Measurements from ENCODE around the gene AKAP8.
"Not testable (repeated sequence)": the region's sequence is repeated elsewhere in the genome, so short reads cannot be mapped to it uniquely, and the experiment has no call there.

Gene AKAP8

DNA sequence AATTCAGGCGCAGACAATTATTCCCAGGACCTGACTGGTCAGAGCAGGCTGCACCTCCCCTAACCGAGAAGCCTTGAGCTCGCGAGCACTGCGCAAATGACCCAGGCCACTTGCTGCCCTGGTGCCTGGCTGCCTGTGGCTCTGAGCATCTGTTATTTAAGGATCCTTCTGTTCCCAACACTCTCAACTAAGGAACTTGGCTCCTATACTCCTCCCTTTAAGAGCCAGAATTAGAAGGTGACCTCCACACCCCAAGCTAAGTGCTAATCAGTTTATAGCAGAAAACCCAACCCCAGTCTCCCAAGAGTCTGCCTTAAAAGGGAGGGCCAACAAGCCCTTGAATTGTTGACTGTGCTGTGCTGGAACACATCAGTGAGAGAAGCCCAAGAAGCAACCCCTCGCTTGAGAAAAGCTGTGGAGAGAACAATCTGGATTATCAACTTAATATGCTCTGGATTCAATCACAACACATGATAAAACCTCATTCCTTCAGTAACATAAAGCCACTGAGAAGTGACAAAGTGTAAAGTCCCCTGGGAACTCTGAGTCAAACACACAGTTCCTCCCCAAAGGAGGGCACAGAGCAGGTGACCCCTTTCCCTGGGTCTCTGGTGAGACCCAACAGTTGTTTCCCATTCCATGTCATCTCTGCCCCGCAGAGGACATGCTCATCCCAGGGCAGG lies 24.7 kb upstream of the AKAP8 start:
- DNase-seq (ENCODE audit: low read depth) = no peak

DNA sequence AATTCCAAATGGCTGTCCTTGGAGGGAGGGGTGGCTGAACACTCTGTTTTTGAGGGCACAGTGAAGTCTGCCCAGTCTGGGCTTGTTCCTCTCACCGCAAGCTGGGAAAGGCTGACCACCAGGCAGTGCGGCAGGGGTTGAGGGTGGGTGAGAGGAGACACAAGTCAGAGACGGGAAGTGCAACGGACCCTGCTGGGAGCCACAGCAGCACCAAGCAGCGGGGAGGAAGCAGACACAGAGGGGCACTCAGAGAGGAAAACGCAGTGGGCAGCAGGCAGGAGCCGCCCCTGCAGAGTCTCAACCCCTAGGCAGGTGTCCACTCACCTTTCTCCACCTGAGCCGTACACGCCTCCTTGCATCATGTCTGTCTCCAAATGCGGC lies 23.6 kb upstream of the AKAP8 start:
- DNase-seq (ENCODE audit: low read depth) = no peak

DNA sequence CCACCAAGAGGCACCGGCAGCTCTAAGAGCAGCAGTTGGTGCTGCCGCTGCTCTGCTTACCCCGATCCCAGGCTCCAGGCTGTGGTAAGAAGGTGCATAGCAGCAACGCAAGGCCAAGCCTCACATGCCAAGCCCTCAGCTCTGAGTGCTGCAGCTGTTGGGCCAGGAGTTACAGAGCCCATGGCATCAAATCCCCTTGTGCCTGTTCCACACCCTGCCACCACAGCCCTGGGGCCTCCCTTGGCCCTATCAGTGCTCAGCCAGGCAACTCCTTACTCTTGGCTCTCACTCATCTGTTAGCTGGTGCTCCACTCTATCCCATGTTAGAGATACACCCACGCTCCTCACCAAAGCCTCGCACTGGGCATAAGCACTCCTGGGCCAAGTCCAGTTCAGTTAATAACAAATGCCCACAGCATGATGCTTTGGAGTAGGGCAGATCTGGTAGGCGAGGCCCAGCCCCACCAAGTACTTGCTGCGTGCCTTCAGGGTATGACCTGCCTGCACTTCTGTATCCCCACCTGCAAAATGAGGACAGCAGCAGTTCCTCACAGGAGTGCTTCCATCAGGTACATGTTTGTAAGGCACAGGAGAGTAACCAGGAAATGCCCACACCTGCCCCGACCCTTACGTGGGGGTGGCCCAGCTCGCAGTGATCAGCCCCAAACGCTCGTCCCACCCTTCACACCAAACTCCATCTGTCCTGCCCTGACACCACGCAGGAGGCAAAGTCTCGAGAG lies 23.0 kb upstream of the AKAP8 start:
- DNase-seq (ENCODE audit: low read depth) = no peak

DNA sequence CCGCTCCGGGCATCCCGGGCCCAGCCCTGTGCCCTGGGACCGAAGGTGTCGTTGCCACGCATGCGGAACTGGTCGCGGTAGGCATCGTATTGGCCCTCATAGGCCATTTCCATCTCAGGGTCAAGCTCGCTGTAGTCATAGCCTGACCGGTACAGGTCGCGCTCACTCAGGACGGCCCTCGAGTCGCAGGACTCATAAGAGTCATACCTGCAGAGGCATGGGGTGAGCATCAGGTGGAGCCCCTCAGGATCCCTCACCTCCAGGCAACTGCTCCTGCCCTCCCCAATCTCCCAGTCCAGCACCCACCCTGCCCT lies 21.8 kb upstream of the AKAP8 start:
- no peak for DNase-seq (ENCODE audit: low read depth)

DNA sequence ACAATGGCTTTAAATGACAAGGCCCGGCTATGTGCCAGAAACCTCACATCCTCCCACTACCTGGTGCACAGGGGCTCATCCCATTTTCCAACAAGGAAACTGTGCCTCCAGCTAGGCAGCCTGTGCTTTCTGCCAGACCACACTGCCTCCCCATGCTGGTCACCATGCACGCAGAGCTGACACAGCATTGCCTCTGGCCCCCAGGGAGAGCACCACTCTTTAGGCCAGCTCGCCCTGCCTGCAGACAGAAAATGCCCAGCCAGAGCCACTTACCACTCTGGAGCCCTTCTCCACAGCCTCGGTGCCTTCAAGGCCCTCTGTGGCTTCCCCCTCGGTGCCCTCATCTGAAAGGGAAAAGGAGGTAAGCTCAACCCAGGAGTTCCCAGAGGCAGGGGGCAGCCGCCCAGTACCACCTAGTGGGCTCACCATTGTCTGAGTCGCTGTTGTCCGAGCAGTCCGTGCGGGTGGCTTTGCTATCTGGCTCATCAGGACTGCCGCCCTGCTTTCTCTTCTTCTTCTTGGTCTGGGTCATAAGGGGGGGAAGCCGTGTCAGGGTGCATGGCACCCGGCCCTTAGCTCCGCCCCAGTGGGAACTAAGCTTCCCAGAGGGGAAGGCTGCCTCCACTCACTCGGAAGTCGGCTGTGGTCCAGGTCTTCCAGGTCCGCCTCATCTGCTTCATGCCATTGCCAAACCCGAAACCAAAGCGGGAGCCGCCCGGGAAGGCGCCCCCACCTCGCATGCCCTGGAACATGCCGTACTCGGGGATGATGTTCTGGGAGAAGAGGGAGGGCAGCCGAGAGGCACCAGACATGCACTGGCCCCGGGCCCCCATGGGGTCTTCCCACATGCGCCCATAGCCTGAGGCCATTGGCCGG lies 21.2 kb upstream of the AKAP8 start:
- no peak for DNase-seq (ENCODE audit: low read depth)

DNA sequence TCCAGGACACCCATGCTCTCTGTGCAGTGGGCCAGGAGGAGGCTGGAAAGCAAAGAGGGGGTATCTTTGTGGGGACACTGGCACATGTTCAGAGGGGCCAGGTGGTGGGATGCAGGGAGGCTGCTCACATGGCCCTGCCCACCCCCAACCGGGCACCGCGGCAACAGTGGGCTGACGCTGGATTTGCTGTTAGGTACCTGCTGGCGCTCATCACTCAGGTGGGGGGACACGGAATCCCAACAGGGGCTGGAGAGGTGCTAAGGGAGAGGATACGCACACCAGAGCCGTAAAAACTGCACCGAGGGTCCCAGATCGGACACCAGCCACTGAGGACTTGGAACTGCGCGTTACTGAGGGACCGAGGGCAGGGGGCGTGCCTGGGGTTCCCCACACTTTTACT lies 20.0 kb upstream of the AKAP8 start:
- DNase-seq (ENCODE audit: low read depth) = no peak

DNA sequence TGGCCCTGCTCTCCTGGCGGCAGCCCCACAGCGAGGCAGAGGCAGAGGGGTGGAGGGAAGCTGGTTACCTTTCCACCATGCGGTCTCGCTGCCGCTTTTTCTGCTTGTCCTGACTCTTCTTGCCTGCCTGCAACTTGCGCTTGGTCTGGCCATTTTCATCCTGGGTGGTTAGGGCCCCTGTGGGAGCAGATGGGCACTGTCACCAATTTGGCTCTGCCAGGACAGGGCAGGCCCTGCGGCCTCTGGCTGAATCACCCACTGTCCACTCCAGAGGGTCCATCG lies 19.6 kb upstream of the AKAP8 start:
- DNase-seq (ENCODE audit: low read depth) = no peak

DNA sequence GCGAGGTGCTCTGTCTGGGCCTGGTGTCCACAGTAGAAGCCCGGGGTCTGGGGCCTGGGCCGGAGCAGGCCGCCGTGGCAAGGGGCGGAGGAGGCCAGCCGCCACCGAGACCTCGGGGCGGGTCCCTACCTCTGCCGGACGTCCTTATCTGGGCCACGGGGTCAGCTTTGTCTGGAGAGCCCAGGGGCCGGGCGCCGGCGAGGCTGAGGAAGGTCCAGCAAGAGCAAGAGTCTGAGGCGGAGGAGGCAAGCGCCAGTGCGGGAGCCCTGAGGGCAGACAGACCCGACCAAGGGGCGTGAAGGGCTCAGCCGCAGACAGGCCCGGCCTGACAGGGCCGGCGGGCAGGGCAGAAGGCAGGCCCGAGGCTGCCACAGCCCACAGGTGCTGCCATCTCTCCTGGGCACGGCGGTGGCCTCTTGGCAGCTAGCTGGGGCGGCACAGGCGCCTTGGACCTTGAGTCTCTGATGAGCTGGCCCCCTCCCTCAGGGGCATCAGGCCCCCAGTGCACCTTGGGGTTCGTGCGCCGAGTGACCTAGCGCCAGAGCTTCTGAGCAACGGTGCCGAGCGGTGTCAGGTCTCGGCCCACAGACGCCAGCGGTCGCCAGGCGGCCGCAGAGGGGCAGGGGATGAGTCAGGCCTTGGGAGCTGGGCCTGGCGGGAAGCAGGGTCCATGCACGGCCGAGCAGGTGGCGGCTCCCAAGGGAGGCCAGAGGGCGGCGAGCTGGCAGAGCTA lies 19.1 kb upstream of the AKAP8 start:
- DNase-seq (ENCODE audit: low read depth) = no peak

DNA sequence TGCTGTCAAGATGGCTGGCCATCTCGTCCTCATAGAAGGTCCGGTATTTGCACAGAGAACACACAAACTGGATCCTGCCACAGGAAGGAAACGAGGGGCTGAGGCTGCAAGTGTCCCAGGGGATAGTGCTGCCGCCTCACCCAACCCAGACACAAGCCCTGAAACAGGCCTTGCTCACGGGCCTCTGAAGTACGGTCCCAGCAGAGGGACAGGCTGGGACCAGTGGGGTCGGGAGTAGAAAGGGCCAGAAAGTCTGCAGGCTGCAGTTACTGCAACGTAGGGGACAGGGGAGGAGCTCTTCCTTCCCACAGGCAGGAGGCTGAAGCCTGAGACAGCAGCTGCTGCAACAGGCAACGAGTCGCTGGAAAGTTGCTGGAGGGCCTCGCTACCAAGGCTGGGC lies 18.2 kb upstream of the AKAP8 start:
- no peak for DNase-seq (ENCODE audit: low read depth)

DNA sequence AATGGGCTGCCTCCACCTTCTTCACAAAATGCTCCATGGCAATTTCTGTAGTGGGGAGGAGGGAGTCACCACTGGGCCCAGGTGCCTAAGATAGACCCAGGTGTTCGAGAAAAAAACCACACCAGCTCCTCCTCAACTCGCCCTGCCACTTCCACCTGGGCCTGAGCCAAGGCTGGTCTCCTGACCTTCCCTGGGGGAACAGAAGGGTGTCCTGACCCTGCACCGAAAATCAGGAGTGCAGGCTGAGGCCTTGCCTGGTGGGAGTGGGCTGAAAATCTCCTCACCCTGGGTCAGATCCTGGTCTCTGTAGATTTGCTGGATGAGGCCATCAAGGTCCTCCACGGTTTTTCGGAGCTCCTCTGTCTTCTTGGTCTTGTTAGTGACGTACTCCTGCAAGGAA lies 17.6 kb upstream of the AKAP8 start:
- no peak for DNase-seq (ENCODE audit: low read depth)

DNA sequence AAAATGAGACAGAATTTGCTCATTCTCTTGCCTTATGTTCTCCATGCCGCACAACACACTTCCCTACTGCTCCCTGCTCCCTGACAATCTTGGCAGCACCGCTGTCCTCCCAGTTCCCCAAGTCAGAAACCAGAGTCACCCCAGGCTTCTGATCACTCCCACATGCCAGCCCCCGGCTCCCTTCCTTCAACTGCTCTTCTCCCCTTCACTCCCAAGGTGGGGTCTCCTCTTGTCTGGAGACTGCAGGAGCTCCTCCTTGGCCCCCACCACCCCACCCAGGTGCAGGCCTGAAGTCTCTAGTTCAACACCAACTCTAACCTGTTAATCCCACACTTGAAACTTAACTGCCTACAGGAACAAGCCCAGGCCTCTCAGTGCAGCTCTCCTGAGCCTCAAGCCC lies 16.8 kb upstream of the AKAP8 start:
- no peak for DNase-seq (ENCODE audit: low read depth)

DNA sequence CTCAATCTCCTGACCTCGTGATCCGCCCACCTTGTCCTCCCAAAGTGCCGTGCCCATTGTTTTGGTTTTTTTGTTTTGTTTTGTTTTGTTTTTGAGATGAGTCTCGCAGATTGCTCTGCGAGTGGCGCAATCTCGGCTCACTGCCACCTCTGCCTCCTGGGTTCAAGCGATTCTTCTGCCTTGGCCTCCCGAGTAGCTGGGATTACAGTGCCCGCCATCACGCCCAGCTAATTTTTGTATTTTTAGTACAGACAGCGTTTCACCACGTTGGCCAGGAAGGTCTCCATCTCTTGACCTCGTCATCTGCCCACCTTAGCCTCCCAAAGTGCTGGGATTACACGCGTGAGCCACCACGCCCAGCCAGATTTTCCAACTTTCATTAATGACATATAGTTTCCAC lies 15.7 kb upstream of the AKAP8 start:
- not testable (repeated sequence) for DNase-seq (ENCODE audit: low read depth)

DNA sequence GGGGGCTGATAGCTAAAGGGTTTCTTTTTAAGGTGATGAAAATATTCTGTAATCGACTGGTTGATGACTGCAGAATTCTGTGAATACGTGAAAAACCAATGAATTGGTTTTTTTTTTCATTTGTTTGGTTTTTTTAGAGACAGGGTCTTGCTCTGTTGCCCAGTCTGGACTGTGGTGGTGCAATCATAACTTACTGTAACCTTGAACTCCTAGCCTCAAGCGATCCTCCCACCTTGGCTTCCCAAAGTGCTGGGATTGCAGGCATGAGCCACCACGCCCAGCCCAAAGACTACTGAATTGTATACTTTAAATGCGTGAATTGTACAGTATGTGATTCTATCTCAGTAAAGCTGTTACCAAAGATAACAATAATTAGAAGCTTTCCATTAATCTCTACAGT lies 14.8 kb upstream of the AKAP8 start:
- DNase-seq (ENCODE audit: low read depth) = no peak

DNA sequence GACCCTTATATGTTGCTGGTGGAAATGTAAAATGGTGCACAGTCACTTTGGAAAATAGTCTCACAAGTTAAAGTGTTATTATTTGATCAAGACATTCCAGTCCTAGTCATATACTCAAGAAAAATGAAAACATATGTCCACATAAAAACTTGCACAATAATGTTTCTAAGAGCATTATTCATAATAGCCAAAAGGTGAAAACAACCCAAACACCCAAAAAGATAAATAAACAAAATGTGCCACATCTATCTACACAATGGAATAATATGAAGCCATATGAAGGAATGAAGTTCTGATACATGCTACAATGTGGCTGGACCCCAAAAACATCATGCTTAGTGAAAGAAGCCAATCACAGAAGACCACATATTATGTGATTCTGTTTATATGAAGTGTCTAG lies 14.4 kb upstream of the AKAP8 start:
- DNase-seq (ENCODE audit: low read depth) = no peak

DNA sequence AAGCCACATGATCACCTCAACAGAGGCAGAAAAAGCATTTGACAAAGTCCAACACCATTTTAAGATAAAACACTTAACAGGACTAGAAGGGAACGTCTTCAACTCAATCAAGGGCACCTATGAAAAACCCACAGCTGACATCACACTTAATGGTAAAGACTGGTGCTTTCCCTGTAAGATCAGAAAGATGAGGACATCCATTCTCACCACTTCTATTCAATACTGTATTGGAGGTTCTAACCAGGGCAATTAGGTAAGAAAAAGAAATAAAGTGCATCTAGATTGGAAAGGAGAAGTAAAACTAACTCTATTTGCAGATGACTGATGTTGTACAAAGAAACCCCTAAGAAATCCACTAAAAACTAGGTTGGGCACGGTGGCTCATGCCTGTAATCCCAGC lies 11.2 kb upstream of the AKAP8 start:
- DNase-seq (ENCODE audit: low read depth) = no peak

DNA sequence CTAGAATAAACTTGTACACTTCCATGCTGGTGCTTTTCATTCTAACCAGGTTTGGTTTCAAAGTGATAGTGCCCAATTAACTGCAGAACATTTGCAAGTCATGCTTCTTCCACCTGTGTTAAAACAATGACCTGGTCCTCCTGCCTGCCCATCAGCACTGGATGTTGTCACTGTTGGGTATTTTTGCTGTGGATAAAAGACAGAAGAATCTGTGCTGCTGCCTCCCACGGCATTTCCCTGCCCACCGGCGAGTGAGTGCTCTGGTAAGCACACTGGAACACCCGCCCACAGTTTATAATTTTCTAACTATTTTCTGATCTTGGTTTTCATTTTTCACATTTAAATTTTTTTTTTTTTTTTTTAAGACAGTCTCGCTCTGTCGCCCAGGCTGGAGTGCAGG lies 2.3 kb upstream of the AKAP8 start:
- no peak for DNase-seq (ENCODE audit: low read depth)

DNA sequence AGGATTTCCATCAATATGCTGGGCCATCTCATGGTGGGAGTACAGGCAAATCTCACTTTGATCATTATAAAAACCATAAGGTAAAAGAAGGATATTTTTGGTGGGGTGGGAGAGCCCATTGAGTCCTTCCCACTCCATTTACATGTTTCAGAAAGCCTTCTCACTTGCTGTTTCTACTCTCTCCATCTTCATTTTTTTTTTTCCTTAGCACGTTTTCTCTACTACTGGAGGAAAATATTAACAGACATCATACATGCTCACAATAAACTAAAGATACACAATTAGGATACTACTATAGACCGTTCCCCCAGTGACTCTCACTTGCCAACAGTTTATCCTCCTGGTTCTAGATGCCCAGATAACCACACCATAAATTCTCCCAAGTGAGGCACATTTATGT lies 1.8 kb upstream of the AKAP8 start:
- no peak for DNase-seq (ENCODE audit: low read depth)

DNA sequence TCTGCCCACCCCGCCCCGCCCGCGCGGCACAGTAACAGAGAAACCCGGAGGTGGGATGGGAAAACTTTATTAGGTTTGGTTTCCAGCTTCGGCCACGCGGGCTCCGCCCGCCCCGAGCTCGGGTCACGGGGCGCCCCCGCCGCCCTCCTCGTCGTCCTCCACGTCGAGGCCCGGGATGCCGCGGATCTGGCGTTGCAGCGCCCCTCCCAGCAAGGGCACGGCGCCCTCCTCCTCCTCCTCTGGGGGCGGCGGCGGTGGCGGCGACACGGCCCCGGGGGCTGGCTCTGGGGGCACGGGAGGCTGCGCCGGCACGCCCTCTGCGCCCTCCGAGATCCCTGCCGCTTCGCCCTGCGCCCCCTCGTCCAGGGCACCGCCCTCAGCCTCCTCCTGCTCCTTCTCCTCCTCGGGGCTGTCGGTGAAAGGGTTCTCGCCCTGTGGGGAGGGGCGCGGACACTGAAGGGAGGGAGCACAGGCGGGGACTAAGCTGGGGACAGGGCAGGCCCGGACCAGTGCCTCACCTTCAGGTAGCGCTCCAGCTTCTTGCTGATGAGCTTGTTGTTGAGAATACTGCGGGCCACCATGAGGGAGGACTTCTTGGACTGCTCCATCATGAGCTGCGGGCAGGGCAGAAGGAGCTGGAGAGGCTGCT lies 536 bp upstream of the AKAP8 start:
- DNase-seq (ENCODE audit: low read depth) = no peak

DNA sequence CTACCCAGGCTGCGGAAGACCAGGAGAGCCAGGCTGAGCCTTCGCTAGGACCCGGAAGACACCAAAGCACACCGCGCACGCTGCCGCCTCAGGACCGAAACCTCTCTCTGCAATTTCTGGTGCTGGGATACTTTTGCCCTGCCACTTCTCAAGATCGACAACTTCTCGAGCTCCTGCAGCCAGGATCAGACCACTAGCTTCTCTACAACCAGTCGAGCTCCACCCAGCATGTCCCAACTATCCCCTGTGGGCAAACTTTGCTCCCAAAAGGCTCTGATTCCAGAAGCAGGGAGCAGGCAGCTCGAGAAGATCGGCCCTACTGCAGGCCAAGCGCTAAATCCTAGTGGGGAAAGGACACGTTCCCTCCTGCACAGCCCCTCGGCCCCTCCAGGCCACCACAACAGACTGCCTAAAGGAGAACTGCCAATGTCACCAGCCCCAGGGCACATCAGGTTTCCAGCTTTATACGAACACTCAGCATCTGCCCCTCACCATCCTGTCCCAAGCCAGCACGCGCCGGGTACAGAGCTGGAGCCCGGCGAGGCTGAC lies 979 bp downstream of the AKAP8 start:
- no peak for DNase-seq (ENCODE audit: low read depth)

DNA sequence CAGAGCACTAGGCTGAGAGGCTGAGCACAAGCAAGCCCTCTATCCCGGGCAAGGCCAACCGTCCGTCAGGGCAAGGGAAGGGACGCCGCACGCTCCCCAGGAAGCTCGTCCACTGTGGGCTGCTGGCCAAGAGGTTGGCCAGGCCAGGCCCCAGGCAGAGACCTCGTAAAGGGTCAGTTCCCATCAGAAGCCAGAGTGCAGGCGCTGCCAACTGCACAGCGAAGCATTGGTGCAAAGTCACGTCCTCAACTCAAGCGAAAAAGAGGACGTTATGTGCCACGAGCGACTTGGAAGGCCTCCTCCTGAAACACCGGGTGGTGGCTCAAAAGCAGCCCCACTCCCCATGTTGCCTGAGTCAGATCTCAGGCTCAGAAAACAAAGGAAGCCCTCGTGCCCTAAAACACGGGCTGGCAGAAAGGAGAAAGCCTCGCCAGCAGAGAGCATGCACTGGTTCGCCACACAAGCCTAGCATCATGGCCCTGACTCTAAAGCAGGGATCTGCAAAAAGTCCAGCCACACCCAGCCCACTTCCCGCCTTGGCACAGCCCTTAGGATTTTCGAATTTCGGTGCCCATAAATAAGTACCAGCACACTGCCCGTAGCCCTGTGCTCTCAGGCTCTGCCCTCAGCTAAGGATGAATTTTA lies 4.7 kb downstream of the AKAP8 start:
- DNase-seq (ENCODE audit: low read depth) = no peak

DNA sequence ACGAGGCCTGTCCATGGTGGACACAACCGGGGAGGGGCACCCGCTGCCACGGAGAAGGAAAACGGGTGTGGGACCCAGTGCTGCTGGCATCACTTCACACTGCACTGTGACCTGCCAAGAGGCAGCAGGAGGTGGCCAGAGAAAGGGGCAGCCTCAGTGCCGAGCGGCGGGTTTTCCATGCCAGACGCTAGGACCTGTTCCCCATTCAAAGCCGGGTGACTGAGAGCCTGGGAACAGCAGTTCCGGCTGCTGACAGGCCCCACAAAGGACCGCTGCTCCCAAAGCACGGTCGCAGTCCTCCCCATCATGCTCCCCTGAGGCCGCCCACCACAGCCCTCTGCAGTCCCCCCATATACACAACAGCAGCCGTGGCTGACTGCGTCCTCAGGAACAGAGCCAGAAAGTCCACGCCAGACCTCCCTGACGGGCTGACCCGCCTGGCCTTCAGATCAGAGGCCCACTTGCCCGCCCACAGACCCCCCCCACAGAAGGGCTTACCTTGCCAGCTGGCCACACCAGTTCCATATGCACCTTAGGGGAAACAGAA lies 5.4 kb downstream of the AKAP8 start:
- no peak for DNase-seq (ENCODE audit: low read depth)

Measured in T-helper 22 cell (primary cell).